Left forelimb (tissue), 1 donor: Measurements from ENCODE around the gene TNFRSF4.
"Not testable (repeated sequence)": the region's sequence is repeated elsewhere in the genome, so short reads cannot be mapped to it uniquely, and the experiment has no call there.

Experiments
- DNase-seq: peaks from one replicate; pipeline ENCODE4 v3.0.0-alpha.2; 2018; ENCODE audit warnings: low spot score

TNFRSF4 gene

GRCh38 chr1:1213345-1214265 is at the start of gene TNFRSF4:
TNFRSF4 (minus strand) TSS chr1:1214153; CDS start chr1:1214127, 26 bp downstream.
- no peak for DNase-seq

GRCh38 chr1:1262758-1263157 is 48.8 kb upstream of the TNFRSF4 start:
- no peak for DNase-seq

- no peak for DNase-seq
Observed at GRCh38 chr1:1262071-1262470, 48.1 kb upstream of the TNFRSF4 start.

DNA sequence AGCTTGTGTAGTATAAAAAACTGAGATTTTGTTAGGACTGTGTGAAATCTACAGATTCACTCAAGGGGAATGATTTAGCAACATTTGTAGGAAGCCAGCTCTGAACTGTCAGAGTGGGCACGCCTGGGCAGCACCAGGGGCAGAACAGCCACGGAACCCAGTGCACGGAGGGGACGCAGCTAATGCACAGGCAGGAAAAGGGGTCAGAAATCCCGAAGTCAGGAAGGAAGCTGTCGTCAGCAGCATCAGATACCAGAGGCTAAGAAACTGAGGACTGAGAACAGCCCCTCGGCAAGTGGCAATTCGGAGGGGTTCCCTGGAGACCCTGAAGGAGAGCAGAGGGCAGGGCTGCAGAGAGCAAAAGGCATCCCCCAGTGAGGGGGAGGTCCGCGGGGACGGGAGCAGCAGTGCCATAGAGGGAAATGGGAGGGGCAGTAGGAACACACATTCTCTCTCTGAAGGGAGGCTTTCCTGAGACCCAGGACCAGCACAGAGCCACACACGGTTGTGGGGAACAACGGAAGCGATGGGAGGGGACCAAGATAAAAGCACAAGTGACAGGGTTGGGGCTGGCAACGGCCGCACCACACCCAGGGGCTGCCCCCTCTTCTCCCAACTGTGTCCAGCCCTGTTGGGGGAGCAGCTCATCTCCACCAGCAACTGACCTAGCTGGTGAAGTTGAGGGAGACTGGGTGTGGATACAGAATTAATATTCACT is 47.0 kb upstream of the TNFRSF4 start:
- no peak for DNase-seq

- no peak for DNase-seq
Observed at GRCh38 chr1:1259951-1260600, 46.1 kb upstream of the TNFRSF4 start.

- DNase-seq, result no peak
Observed at GRCh38 chr1:1259540-1259939, 45.6 kb upstream of the TNFRSF4 start.

GRCh38 chr1:1259119-1259488 is 45.2 kb upstream of the TNFRSF4 start:
- no peak for DNase-seq

DNA sequence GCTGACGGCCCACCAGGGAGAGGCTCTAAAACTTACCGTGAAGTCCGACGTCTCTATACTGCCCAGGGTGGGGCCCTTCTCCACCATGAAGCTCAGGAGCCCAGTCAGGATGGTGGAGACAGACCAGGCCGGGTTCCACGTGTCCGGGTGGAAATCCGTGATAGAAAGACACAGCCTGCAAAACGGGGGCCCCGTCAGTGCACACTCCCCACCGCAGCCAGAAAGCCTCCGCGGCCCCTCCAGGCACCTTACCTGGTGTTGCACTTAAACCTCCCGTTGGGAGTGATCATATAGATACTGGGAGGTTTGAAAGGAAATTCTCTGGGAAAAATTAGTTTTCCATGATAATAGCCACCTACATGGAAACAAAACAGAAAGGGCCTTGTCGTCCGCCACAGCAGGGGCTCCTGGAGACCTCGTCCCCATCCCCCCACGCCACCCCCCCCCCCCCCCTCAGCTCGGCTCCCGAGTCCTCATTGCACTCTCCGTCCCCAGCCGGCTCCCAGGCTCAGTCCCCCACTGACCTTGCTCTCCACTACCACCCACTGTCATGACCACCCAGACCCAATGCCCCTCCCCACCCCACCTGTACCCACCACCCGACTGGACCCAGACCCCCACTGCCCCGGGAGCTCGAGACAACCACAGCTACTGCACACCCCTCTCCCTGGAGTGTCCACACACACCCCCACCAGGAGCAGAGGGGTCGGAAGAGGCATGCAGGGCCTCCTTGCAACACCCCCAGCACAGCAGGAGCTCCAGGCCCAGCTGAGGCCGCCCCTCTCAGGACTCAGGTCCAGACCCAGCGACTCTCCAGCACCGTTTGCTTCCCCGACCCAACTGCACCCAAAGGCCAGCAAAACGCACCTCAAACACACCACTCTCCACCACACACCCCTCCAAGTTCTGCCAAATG is 43.3 kb upstream of the TNFRSF4 start:
- no peak for DNase-seq

DNA sequence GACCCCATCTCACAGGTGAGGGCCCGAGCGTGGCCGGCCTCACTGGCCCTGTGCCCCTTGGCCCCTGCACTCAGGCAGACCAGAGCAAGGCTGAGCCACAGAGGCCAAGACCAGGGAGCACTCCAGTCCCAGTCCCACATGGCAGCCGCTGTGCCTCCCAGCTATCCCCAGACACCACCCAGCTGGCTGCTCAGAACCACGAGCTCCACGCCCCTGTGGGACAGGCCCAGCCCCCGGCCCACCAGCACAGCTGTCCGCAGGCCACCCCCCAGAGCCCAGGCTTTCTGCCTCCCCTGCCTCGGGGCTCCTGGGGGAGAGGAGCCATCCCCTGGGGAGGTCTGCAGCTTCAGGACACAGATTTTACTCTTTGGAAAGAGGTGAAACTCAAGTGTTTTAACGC is 41.7 kb upstream of the TNFRSF4 start:
- DNase-seq, result no peak

- no peak for DNase-seq
Observed at GRCh38 chr1:1255078-1255477, 41.1 kb upstream of the TNFRSF4 start.

GRCh38 chr1:1254667-1254998 is 40.7 kb upstream of the TNFRSF4 start:
- DNase-seq, result no peak

- no peak for DNase-seq
Observed at GRCh38 chr1:1253972-1254666, 40.2 kb upstream of the TNFRSF4 start.

DNA sequence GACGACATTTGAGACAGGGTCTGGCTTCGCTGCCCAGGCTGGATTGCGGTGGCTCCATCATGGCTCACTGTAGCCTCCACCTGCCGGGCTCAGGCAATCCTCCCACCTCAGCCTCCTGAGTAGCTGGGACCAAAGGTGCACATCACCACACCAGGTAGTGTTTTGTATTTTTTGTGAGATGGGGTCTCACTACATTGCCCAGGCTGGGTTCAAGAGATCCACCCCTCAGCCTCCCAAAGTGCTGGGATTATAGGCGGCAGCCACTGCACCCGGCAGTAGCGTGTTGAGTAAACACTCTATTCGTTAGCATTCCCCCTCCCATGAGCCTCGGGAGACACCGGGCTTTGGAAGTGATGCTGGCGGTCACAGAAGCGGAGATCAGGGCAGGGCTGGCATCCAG is 39.4 kb upstream of the TNFRSF4 start:
- DNase-seq, result no peak

- DNase-seq, result no peak
Observed at GRCh38 chr1:1250786-1251284, 36.9 kb upstream of the TNFRSF4 start.

- not testable (repeated sequence) for DNase-seq
Observed at GRCh38 chr1:1248009-1248913, 34.3 kb upstream of the TNFRSF4 start.

GRCh38 chr1:1247341-1247913 is 33.5 kb upstream of the TNFRSF4 start:
- DNase-seq, result no peak

GRCh38 chr1:1246577-1247340 is 32.8 kb upstream of the TNFRSF4 start, which contains the start of gene C1QTNF12:
C1QTNF12 (minus strand) TSS chr1:1246722; CDS start chr1:1246690, 32 bp downstream.
- no peak for DNase-seq

DNA sequence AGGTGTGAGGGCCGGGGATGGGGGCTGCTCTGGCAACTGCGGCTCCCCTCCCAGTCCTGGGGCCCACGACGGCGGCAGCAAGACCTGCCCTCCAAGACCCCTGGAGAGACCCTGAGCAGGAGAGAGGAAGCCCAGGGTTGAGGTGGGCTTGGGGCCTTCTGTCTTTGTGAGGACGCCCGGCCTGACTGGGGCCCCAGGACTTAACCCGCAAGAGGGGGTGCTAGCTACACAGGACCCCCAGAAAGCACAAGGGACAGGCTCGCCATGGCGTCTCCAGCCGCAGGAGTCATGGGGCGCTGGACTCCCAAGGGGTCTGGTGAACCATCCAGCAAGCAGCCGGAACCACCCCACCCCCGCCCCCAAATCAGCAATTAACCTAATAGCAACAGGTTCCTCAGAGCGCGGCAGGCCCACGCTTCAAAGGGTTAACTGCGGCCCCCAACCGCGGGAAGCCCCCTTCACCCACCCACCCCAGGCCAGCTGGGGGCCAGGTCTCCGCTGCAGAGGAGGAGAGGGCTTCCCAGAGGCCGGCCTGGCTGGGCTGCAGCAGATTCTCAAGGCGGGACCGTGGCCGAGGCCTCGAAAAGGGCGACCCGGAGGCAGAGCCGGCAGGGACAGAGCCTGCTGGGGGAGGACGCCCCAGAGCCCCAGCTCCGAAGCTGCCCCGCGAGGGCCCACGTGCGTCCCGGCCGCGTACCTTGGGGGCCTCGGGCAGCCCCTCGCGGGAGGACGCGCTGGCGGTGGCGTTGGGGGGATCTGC is 32.0 kb upstream of the TNFRSF4 start:
- DNase-seq, result no peak
